GM21381 (cell line): ENCODE data around the gene PLCB4.

Experiments
- ATAC-seq: cut with Tn5 transposase; IDR thresholded peaks from one replicate; pipeline ENCODE4 v1.9.1; 2021; ENCODE audit warnings: mild to moderate bottlenecking, moderate library complexity; ENCODE audit not compliant: unreplicated experiment

The PLCB4 gene

GRCh38 chr20:9478771-9479170 is 409.9 kb downstream of the PLCB4 start:
- ATAC-seq, result no peak

DNA sequence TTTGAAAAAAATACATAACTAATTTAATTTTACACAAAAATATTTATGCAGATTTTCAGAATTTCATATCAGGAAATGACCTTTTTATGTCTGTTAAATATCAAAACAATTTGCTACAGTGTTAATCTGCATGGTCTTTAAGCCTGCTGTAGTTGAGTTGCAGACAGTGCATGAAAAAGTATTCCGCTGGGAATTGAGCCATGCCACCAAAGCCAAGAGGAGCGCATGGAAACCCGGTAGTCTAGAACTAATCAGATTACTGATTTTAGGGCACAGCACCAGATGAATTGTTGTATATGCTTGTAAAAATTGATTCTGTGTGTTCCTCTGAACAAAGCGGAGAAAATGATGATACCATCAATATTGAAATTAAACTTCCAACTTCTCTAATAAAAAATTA is 411.2 kb downstream of the PLCB4 start:
- ATAC-seq, result no peak

DNA sequence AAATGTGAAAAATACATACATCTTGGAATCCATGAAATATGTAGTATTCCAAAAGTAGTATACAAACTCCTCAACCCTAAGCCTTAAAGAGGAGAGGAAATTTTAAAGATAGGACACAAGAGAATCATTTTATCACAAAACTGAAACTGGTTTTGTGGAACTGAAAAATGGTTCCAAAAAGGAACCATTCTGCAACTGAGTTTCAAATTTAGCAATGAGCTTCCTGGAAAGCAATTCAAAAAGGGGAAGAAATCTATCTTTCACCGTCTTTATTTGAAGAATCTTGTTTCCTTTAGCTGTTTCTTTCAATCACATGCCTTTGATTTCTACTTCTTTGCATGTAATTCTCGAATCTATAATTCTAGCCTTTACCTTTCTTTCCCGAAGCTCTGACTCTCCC is 413.3 kb downstream of the PLCB4 start:
- no peak for ATAC-seq

- no peak for ATAC-seq
Measured at GRCh38 chr20:9483131-9483530, 414.2 kb downstream of the PLCB4 start.

- no peak for ATAC-seq
Measured at GRCh38 chr20:9485614-9486340, 416.9 kb downstream of the PLCB4 start.

DNA sequence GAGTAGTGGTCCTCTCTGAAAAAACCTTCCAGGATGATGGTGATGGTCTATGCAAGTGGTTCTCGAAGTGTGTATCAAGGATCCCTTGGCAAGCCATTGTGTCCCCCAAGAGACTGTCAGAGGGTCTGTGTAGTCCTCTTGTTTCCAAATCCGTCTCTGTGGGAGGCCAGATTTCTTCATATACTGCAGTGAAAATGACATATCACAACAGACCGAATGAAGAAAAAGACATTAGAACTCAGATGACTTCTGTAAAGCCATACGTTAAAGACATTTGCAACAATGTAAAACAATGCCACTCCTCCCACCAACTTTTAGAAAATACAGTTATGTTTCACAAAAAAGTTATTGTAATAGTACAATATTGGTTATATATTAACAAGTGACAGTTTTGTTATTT is 418.3 kb downstream of the PLCB4 start:
- ATAC-seq, result no peak

DNA sequence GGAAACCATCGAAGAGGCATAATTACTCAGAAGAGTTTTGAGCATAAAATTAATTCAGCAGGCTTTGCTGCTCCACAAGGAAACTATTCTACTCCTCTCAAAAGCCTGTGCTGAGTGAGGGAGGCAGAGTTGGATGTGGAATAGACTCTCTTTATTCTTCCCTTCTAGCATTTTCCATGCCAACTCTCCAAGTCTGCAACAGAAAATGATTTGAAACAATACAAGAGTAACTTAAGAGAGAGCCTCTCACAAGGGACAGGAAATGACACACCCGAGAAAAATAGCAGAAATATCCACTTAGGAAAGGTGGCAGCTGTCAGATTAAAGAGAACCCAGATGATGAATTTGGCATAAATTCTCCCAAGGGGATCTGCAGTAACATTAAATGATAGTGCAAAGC is 419.2 kb downstream of the PLCB4 start:
- ATAC-seq, result no peak

DNA sequence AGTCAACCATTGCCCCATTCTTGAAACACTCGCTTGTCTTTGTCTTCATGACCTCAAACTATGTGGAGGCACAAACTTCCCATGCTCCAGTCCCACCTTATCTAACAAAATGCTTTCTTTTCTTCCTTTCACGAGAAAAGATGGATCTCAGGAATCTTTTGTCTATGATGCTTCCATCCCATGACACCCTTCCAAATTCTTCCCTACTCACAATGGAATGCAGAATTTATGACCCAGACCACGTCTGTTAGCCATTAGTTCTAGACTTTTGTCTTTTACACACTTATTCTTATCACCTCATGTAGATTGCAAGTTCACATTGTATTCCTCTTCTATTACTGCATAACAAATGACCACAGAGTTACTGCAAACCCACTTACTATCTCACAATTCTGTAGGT is 421.3 kb downstream of the PLCB4 start:
- no peak for ATAC-seq

- ATAC-seq, result no peak
Measured at GRCh38 chr20:9490631-9491030, 421.7 kb downstream of the PLCB4 start.

DNA sequence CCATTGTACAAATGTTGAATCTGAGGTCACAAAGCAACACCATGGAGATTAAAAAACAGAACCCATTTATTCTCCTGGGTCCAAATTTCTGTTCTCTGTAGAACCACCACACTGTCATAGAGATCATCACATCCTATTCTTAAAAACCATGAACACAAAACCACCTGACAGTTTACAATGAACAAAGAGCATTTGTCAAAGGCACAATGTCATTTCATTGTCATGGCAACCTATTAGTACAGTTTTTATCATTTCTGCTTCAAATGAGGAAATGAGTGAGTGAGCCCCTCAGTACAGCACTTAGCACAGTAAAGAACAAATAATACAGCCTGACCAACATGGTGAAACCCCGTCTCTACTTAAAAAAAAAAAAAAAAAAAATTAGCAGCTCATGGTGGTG is 422.4 kb downstream of the PLCB4 start:
- ATAC-seq, result no peak

DNA sequence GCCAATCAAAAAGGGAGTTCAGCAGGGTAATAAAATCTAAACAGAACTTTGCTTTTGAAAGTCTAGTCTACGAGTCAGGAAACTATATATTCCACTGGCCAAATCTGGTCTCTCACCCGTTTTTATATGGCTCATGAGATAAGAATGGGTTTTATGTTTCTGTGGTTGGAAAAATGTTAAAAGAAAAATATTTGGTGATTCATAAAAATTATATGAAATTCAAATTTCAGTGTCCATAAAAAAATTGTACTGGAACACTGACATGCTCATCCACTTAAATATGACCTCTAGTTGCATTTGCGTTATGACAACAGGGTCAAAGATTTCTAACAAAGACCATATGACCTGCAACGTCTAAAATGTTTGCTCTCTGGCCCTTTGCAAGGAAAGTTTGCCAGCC is 423.2 kb downstream of the PLCB4 start:
- ATAC-seq, result no peak

GRCh38 chr20:9493803-9494202 is 424.9 kb downstream of the PLCB4 start:
- ATAC-seq, result no peak

DNA sequence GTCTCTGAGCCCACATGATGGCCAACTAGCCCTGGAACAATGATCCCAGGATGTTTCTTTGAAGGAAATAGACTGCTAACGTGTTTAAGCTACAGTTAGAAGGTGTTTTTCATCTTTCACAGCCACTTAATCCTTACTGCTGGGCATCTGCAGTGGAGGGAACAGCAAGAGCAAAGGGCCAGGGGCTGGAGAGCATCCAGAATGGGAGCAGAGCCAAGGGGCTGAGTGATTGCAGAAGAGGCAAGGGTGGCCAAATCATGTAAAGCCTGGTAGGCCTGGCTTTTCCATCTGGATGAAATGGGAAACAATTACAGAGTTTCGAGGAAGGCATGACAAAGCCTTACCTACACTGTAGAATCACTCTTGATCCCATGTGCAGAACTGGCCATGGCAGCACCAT is 426.8 kb downstream of the PLCB4 start:
- ATAC-seq, result no peak

DNA sequence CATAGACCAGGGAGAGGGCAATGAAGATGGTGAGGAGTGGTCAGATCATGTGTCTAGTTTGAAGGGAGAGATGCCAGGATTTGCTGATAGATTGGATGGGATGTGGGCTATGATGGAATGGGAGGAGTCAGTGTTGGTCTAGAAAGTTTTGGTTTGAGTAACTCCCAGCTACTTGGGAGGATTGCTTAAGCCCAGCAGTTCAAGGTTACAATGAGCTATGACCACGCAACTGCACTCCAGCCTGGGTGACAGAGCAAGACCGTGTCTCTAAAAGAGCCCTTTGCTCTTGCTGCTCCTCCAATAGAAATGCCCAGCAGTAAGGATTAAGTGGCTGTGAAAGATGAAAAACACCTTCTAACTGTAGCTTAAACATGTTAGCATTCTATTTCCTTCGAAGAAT is 427.3 kb downstream of the PLCB4 start:
- ATAC-seq, result no peak

DNA sequence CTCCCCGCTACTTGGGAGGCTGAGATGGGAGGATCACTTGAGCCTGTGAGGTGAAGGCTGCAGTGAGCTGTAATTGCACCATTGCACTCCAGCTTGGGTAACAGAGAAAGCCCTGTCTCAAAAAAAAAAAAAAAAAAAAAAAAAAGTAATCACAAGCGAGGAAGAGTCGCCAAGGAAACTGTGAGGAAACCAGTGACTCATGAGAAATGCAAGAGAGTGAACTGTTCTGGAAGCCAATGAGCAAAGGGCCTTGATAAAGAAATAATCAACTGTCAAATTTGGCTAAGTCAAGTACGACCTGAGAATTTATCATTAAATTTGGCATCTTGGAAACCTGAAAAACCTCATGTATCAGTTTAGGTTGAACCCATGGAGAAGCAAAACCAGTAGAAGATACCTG is 429.4 kb downstream of the PLCB4 start:
- no peak for ATAC-seq

DNA sequence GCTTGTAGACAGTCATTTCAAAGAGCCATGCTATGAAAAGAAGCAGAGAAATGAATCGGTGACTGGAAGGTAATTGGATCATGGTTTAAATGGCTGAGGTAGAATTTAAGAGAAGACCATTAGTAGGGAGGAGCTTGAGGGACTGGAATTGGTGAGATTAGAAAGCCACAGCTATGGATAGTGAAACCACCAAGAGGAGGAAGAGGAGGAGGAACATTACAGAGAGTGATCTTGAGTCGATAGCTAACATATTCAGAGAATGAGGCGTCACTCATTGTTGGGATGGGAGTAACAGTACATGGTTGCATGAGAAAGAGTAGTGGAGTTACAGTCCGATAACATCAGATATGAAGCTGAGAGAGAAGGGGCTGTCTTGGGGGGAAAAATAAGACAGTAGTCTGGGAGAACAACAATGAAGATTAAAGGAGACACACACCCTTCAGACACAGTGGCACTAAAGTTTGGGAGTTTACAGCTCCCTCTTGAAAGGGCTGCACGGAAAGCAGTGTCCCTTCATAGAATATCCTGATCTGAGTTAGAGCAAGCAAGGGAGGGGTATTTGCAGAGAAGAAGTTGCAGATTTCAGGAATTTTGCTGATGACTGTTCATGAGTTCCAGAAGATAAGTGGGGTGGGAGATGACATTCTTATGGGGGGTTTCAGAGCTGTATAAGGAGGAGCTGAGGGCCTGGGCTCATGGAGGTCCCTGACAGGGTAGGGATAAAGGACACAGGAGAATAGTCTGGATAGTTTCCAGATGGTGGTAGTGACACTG is 430.4 kb downstream of the PLCB4 start:
- ATAC-seq, result no peak

- ATAC-seq, result no peak
Measured at GRCh38 chr20:9500121-9500520, 431.2 kb downstream of the PLCB4 start.

DNA sequence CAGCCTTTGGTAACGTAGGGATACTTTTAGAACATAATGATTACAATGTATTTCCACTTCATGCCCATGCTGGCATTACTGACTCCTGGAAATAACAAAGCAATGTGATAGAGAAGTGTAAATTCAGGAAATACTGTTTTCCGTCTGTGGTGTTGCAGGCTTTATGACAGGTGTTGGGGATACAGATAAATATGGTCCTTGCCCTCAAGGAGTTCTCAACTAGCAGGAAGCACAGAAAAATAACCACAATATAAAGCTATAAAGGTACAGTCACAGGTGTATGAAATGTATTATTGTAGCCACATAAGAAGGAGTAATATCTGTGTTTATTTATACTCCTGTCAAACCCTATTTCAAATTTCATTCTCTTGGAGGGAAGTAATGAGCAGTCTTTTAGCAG is 432.6 kb downstream of the PLCB4 start:
- no peak for ATAC-seq

- ATAC-seq, result no peak
Measured at GRCh38 chr20:9503526-9504245, 434.8 kb downstream of the PLCB4 start.

GRCh38 chr20:9506280-9506821 is 437.5 kb downstream of the PLCB4 start:
- no peak for ATAC-seq

- no peak for ATAC-seq
Measured at GRCh38 chr20:9506964-9507369, 438.1 kb downstream of the PLCB4 start.
